DOHH2 (cell line): ENCODE results near the gene C4BPB.

Source experiments
- H3F3A ChIP-seq: fragments of 200-600 bp; sonication (generic), shearing (Covaris generic); 2 replicates; pipeline ENCODE4 v1.6.0; 2016; ENCODE audit warnings: antibody characterized with exemption, mild to moderate bottlenecking; ENCODE audit not compliant: control insufficient read depth, insufficient read depth
- H3K27ac ChIP-seq: fragments of 200-600 bp; sonication (generic); 2 replicates; pipeline ENCODE4 v1.5.1; 2014; ENCODE audit warnings: low read depth, mild to moderate bottlenecking, low read length, moderate library complexity
- H3K27me3 ChIP-seq: fragments of 200-600 bp; sonication (generic); 2 replicates; pipeline ENCODE4 v1.6.1; 2014; ENCODE audit warnings: mild to moderate bottlenecking, low read length, mixed read lengths; ENCODE audit not compliant: control insufficient read depth
- H3K36me3 ChIP-seq: fragments of 200-600 bp; sonication (generic); 2 replicates; pipeline ENCODE4 v1.6.1; 2014; ENCODE audit warnings: mild to moderate bottlenecking, low read length, moderate library complexity, mixed read lengths; ENCODE audit not compliant: control insufficient read depth
- H3K4me1 ChIP-seq: fragments of 200-600 bp; sonication (generic); 2 replicates; pipeline ENCODE4 v1.6.1; 2014; ENCODE audit warnings: mild to moderate bottlenecking, low read length, mixed read lengths; ENCODE audit not compliant: control insufficient read depth
- H3K4me2 ChIP-seq: fragments of 200-600 bp; sonication (generic); 2 replicates; pipeline ENCODE4 v1.6.0; 2014; ENCODE audit warnings: mild to moderate bottlenecking, low read length, moderate library complexity
- H3K4me3 ChIP-seq: fragments of 200-600 bp; sonication (generic); 2 replicates; pipeline ENCODE4 v1.5.1; 2014; ENCODE audit warnings: mild to moderate bottlenecking, low read length, mixed read lengths
- H3K79me2 ChIP-seq: fragments of 200-600 bp; sonication (generic); 2 replicates; pipeline ENCODE4 v1.6.1; 2014; ENCODE audit warnings: mild to moderate bottlenecking, low read length, mixed read lengths; ENCODE audit not compliant: control insufficient read depth
- H3K9me2 ChIP-seq: fragments of 200-600 bp; sonication (generic); replicated peaks from 2 replicates; pipeline ENCODE4 v1.6.1; 2014; ENCODE audit warnings: mild to moderate bottlenecking, low read length, mixed read lengths; ENCODE audit not compliant: control insufficient read depth
- H3K9me3 ChIP-seq: fragments of 200-600 bp; sonication (generic); 2 replicates; pipeline ENCODE4 v1.6.1; 2014; ENCODE audit warnings: antibody characterized with exemption, low read length, mixed read lengths; ENCODE audit not compliant: control insufficient read depth, insufficient read depth
- H4K20me1 ChIP-seq: fragments of 200-600 bp; sonication (generic); 2 replicates; pipeline ENCODE4 v1.6.0; 2014; ENCODE audit warnings: low read depth, mild to moderate bottlenecking, antibody characterized with exemption, low read length, moderate library complexity; ENCODE audit not compliant: control insufficient read depth, insufficient read depth
- CTCF ChIP-seq: fragments of 200-600 bp; sonication (generic); IDR thresholded peaks from one replicate; pipeline ENCODE4 v1.5.1; 2014; ENCODE audit warnings: antibody characterized with exemption, mild to moderate bottlenecking, low read depth, low read length; ENCODE audit not compliant: poor library complexity, severe bottlenecking
- EZH2phosphoT487 ChIP-seq: fragments of 200-600 bp; sonication (generic); IDR thresholded peaks from 2 replicates; pipeline ENCODE4 v1.6.1; 2017; ENCODE audit warnings: borderline replicate concordance, mild to moderate bottlenecking, antibody characterized with exemption, low read length, moderate library complexity, mixed read lengths

The C4BPB gene

GRCh38 chr1:207093944-207094343, 5.3 kb downstream of the C4BPB start:
- no peak overlapping the region for H3K4me2 ChIP-seq
- no peaks in the 10 kb centered on the region for H3K9me3 ChIP-seq
- H3K4me1 ChIP-seq, result no peaks in the 10 kb centered on the region; the same call in 1 of the 2 replicates
- peaks cover 13% of the 10 kb centered on the region; the same call in 1 of the 2 replicates for H3K27me3 ChIP-seq
- no peaks in the 10 kb centered on the region for H3K9me2 ChIP-seq
- H4K20me1 ChIP-seq, result no peaks in the 10 kb centered on the region
- no peaks in the 10 kb centered on the region for H3K79me2 ChIP-seq
- H3K4me3 ChIP-seq, result no peak overlapping the region
- TF ChIP-seq EZH2phosphoT487 (no peak), CTCF (no peak)
- no peaks in the 10 kb centered on the region for H3F3A ChIP-seq
- H3K36me3 ChIP-seq, result no peaks in the 10 kb centered on the region
- H3K27ac ChIP-seq, result no peak overlapping the region

GRCh38 chr1:207097871-207098324, 9.2 kb downstream of the C4BPB start:
- Histone ChIP-seq H3K27ac (no peak overlapping the region), H3K4me3 (no peak overlapping the region), H4K20me1 (no peaks in the 10 kb centered on the region), H3K36me3 (no peaks in the 10 kb centered on the region), H3F3A (no peaks in the 10 kb centered on the region), H3K9me3 (no peaks in the 10 kb centered on the region), H3K4me1 (no peaks in the 10 kb centered on the region; the same call in 1 of the 2 replicates), H3K27me3 (peaks cover 9% of the 10 kb centered on the region; the same call in 1 of the 2 replicates), H3K79me2 (no peaks in the 10 kb centered on the region), H3K4me2 (no peak overlapping the region), H3K9me2 (no peaks in the 10 kb centered on the region)
- TF ChIP-seq EZH2phosphoT487, result no peak
- no peak for TF ChIP-seq CTCF

GRCh38 chr1:207101720-207102119, 13.1 kb downstream of the C4BPB start:
- Histone ChIP-seq H3K4me1 (no peaks in the 10 kb centered on the region), H3K4me3 (no peak overlapping the region), H3K4me2 (no peak overlapping the region), H4K20me1 (no peaks in the 10 kb centered on the region), H3K36me3 (no peaks in the 10 kb centered on the region), H3K79me2 (no peaks in the 10 kb centered on the region), H3K9me3 (no peaks in the 10 kb centered on the region), H3K27ac (no peak overlapping the region), H3K27me3 (peaks cover 4% of the 10 kb centered on the region; the same call in 1 of the 2 replicates), H3K9me2 (no peaks in the 10 kb centered on the region), H3F3A (no peaks in the 10 kb centered on the region)
- TF ChIP-seq CTCF (no peak), EZH2phosphoT487 (no peak)

GRCh38 chr1:207102146-207102545, 13.5 kb downstream of the C4BPB start:
- no peaks in the 10 kb centered on the region for H3K79me2 ChIP-seq
- no peak overlapping the region for H3K27ac ChIP-seq
- no peaks in the 10 kb centered on the region for H3K4me1 ChIP-seq
- H3K9me2 ChIP-seq, result no peaks in the 10 kb centered on the region
- H4K20me1 ChIP-seq, result no peaks in the 10 kb centered on the region
- H3K4me3 ChIP-seq, result no peak overlapping the region
- no peaks in the 10 kb centered on the region for H3F3A ChIP-seq
- no peaks in the 10 kb centered on the region for H3K36me3 ChIP-seq
- H3K9me3 ChIP-seq, result no peaks in the 10 kb centered on the region
- TF ChIP-seq EZH2phosphoT487 (no peak), CTCF (no peak)
- peaks cover 4% of the 10 kb centered on the region; the same call in 1 of the 2 replicates for H3K27me3 ChIP-seq
- H3K4me2 ChIP-seq, result no peak overlapping the region
